CD14-positive monocyte (primary cell): ENCODE results near the gene TRABD2B. TPM values are rescaled to one million over a fixed set of nuclear protein-coding genes. Genes with fewer than 3 reads are reported as not detected.

Source experiments
- DNase-seq, 3 donors: peaks; one replicate each; pipeline ENCODE4 v3.0.0-alpha.2; 2011 to 2022
- H2AFZ ChIP-seq: 2 replicates; pipeline ENCODE4 v1.6.0; 2012; ENCODE audit warnings: mild to moderate bottlenecking, low read depth, low read length, inconsistent platforms; ENCODE audit not compliant: insufficient read depth, poor library complexity, severe bottlenecking
- H3K27ac ChIP-seq, 2 donors: 1 replicate in 1 of 2; 2 replicates in 1 of 2; pipeline ENCODE4 v1.5.1; 2012 to 2013; ENCODE audit warnings: low read length in 2 of 2, control low read depth in 1 of 2, inconsistent platforms in 1 of 2, low read depth in 1 of 2, mild to moderate bottlenecking in 1 of 2
- H3K27me3 ChIP-seq, 2 donors: one replicate each; pipeline versions ENCODE4 v1.6.0 to v1.6.1; 2011 to 2013; ENCODE audit warnings: low read length in 2 of 2; ENCODE audit not compliant: control insufficient read depth in 2 of 2, insufficient read depth in 2 of 2
- H3K36me3 ChIP-seq, 2 donors: replicated peaks in 1 of 2; 1 replicate in 1 of 2; 2 replicates in 1 of 2; pipeline versions ENCODE4 v1.5.1 to v1.6.1; 2012 to 2013; ENCODE audit warnings: low read length in 2 of 2, control low read depth in 1 of 2, inconsistent platforms in 1 of 2, mild to moderate bottlenecking in 1 of 2; ENCODE audit not compliant: insufficient read depth in 2 of 2, control insufficient read depth in 1 of 2
- H3K4me1 ChIP-seq, 2 donors: 1 replicate in 1 of 2; 2 replicates in 1 of 2; pipeline versions ENCODE4 v1.5.1 to v1.6.1; 2012 to 2013; ENCODE audit warnings: low read length in 2 of 2, control low read depth in 1 of 2, inconsistent platforms in 1 of 2, mild to moderate bottlenecking in 1 of 2, moderate library complexity in 1 of 2; ENCODE audit not compliant: insufficient read depth in 2 of 2, control insufficient read depth in 1 of 2
- H3K4me2 ChIP-seq: replicated peaks from 2 replicates; pipeline ENCODE3; 2012; ENCODE audit warnings: low read length, moderate library complexity, mild to moderate bottlenecking; ENCODE audit not compliant: poor library complexity, severe bottlenecking; ENCODE audit errors: extremely low read depth
- H3K4me3 ChIP-seq, 3 experiments: fragments of 200-600 bp in 1 of 3; sonication (generic) in 1 of 3; replicated peaks in 1 of 3; 1 replicate in 2 of 3; 2 replicates in 1 of 3; pipeline ENCODE4 v1.5.1; 2011 to 2013; ENCODE audit warnings: low read length in 3 of 3, mild to moderate bottlenecking in 3 of 3, control low read depth in 2 of 3, low read depth in 2 of 3, inconsistent platforms in 1 of 3, moderate library complexity in 1 of 3
- H3K79me2 ChIP-seq: 2 replicates; pipeline ENCODE4 v1.6.0; 2012; ENCODE audit warnings: mild to moderate bottlenecking, control low read depth, inconsistent platforms, low read length, moderate library complexity; ENCODE audit not compliant: insufficient read depth
- H3K9ac ChIP-seq: 2 replicates; pipeline ENCODE4 v1.6.0; 2017; ENCODE audit warnings: low read length, mild to moderate bottlenecking; ENCODE audit not compliant: insufficient read depth, poor library complexity, severe bottlenecking
- H3K9me3 ChIP-seq, 2 donors: replicated peaks in 1 of 2; 1 replicate in 1 of 2; 2 replicates in 1 of 2; pipeline versions ENCODE4 v1.5.1 to v1.6.1; 2012 to 2013; ENCODE audit warnings: low read length in 2 of 2, control low read depth in 1 of 2; ENCODE audit not compliant: control insufficient read depth in 1 of 2, insufficient read depth in 1 of 2
- H4K20me1 ChIP-seq: 2 replicates; pipeline ENCODE4 v1.6.0; 2012; ENCODE audit warnings: mild to moderate bottlenecking, low read length, control low read depth, moderate library complexity; ENCODE audit not compliant: insufficient read depth
- H3K27ac Mint-ChIP-seq, 7 donors: one replicate each; pipeline ENCODE4 v1.8.0; 2020; ENCODE audit warnings: mild to moderate bottlenecking in 7 of 7, mixed read lengths in 7 of 7, moderate library complexity in 6 of 7, inconsistent platforms in 2 of 7
- H3K27me3 Mint-ChIP-seq, 3 donors: one replicate each; pipeline ENCODE4 v1.8.0; 2021 to 2022; ENCODE audit warnings: low read depth in 3 of 3, mild to moderate bottlenecking in 3 of 3, mixed read lengths in 3 of 3, moderate library complexity in 3 of 3, inconsistent platforms in 1 of 3
- H3K36me3 Mint-ChIP-seq, 2 donors: one replicate each; pipeline ENCODE4 v1.8.0; 2020; ENCODE audit warnings: mixed read lengths in 2 of 2, inconsistent platforms in 1 of 2, mild to moderate bottlenecking in 1 of 2
- H3K4me1 Mint-ChIP-seq: one replicate; pipeline ENCODE4 v1.8.0; 2020; ENCODE audit warnings: mild to moderate bottlenecking, mixed read lengths
- H3K4me3 Mint-ChIP-seq, 2 donors: one replicate each; pipeline ENCODE4 v1.8.0; 2020; ENCODE audit warnings: mild to moderate bottlenecking in 2 of 2, mixed read lengths in 2 of 2, moderate library complexity in 1 of 2
- H3K9me3 Mint-ChIP-seq, 7 donors: one replicate each; pipeline ENCODE4 v1.8.0; 2020 to 2022; ENCODE audit warnings: mixed read lengths in 7 of 7, mild to moderate bottlenecking in 6 of 7, moderate library complexity in 6 of 7, inconsistent platforms in 2 of 7
- WGBS: methylation state at CpG from one replicate; pipeline ENCODE4 v1.1.5; 2013; ENCODE audit warnings: missing lambda C conversion rate; ENCODE audit not compliant: insufficient coverage; 5-methylcytosine and 5-hydroxymethylcytosine counted together
- intact Hi-C, 2 donors: fragments of 100-400 bp; cut with micrococcal nuclease; formaldehyde crosslinking; loops; one replicate each; pipeline versions ENCODE4 v1.15.0 to v1.15.1; 2023
- polyA plus RNA-seq, 3 donors: library from polyadenylated mRNA; depleted of rRNA in 1 of 3; unstranded in 2 of 3; stranded (reverse) in 1 of 3; fragments of 300-500 nt in 2 of 3; fragments of >200 nt in 1 of 3; fragmentation: Illumina TruSeq in 2 of 3; gene quantifications; 1 replicate in 2 of 3; 2 replicates in 1 of 3; pipeline ENCODE4 v1.2.3, GENCODE V29; 2012 to 2021
- TF ChIP-seq, protein P1 (sequence below): fragments of 200-600 bp; IDR thresholded peaks from one replicate; pipeline ENCODE4 v1.8.0; 2022; ENCODE audit warnings: antibody characterized with exemption, mild to moderate bottlenecking

The TRABD2B gene
- polyA plus RNA-seq, 3 donors = not detected

DNA sequence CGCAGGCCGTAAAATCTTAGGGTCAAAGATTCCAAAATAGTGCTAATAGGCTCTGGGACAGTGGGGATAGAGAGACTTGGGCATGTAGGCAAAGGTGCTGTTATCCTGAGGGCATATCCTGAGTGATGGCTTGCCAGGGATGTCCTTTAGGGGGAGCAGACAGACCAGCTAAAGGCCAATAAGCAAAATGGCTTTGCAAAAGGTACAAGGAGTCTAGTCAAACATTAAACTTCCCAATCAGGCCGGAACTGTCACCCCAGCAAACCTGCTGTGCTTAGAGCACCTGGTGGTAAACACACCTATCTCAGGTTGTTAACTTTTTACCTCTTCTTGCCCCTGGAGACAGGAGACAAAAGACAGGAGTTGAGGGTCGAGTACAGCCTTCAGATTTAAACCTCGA is 49.1 kb downstream of the TRABD2B start:
- Mint-ChIP-seq H3K27ac (no peak overlapping the region), H3K4me3 (no peak overlapping the region), H3K36me3 (no peaks in the 10 kb centered on the region), H3K4me1 (no peaks in the 10 kb centered on the region), H3K27me3 (peaks cover 2 to 12% (median 4%) of the 10 kb centered on the region in 3 donors), H3K9me3 (no peaks in the 10 kb centered on the region)
- H2AFZ ChIP-seq = no peak overlapping the region
- H4K20me1 ChIP-seq = no peaks in the 10 kb centered on the region
- H3K4me2 ChIP-seq = no peak overlapping the region
- WGBS = 89% methylated on average over 3 of the region's 5 CpGs
- no peaks in the 10 kb centered on the region for H3K9me3 ChIP-seq
- H3K27me3 ChIP-seq = no peaks in the 10 kb centered on the region
- no peak for DNase-seq
- no peaks in the 10 kb centered on the region for H3K4me1 ChIP-seq
- intact Hi-C loops = no loop called here
- H3K36me3 ChIP-seq = no peaks in the 10 kb centered on the region
- H3K9ac ChIP-seq = no peak overlapping the region
- no peak overlapping the region for H3K27ac ChIP-seq
- no peaks in the 10 kb centered on the region for H3K79me2 ChIP-seq
- TF ChIP-seq, protein P1, sequence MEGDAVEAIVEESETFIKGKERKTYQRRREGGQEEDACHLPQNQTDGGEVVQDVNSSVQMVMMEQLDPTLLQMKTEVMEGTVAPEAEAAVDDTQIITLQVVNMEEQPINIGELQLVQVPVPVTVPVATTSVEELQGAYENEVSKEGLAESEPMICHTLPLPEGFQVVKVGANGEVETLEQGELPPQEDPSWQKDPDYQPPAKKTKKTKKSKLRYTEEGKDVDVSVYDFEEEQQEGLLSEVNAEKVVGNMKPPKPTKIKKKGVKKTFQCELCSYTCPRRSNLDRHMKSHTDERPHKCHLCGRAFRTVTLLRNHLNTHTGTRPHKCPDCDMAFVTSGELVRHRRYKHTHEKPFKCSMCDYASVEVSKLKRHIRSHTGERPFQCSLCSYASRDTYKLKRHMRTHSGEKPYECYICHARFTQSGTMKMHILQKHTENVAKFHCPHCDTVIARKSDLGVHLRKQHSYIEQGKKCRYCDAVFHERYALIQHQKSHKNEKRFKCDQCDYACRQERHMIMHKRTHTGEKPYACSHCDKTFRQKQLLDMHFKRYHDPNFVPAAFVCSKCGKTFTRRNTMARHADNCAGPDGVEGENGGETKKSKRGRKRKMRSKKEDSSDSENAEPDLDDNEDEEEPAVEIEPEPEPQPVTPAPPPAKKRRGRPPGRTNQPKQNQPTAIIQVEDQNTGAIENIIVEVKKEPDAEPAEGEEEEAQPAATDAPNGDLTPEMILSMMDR = no peak
- no peak overlapping the region for H3K4me3 ChIP-seq

DNA sequence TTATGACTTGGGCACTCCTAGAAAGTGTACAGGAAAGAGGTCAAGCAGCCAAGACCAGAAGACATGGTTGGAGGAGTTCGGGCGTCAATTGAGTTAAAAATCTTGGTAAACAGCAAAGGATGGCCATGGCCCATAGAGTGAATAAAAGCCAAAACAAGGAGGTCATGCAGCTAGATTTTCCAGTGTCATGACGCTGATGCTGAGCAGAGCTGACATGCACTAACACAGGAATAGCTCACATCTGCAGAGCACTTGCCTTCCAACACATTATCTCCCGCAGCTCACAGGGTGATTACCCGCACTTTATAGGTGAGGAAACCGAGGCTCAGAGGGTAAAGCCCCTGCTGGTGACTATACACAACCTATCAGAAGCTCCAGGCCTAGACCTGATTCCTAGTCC is 49.7 kb downstream of the TRABD2B start:
- Histone ChIP-seq H4K20me1 (no peaks in the 10 kb centered on the region), H2AFZ (no peak overlapping the region), H3K9ac (no peak overlapping the region), H3K27ac (no peak overlapping the region), H3K4me3 (no peak overlapping the region), H3K4me2 (no peak overlapping the region), H3K9me3 (no peaks in the 10 kb centered on the region), H3K36me3 (no peaks in the 10 kb centered on the region), H3K4me1 (no peaks in the 10 kb centered on the region), H3K79me2 (no peaks in the 10 kb centered on the region), H3K27me3 (no peaks in the 10 kb centered on the region)
- TF ChIP-seq, protein P1 = no peak
- Mint-ChIP-seq H3K4me1 (no peaks in the 10 kb centered on the region), H3K27me3 (peaks cover 2 to 12% (median 4%) of the 10 kb centered on the region in 3 donors), H3K9me3 (no peaks in the 10 kb centered on the region), H3K27ac (no peak overlapping the region), H3K4me3 (no peak overlapping the region), H3K36me3 (no peaks in the 10 kb centered on the region)
- intact Hi-C loops = no loop called here
- 89% methylated on average over 3 of the region's 6 CpGs for WGBS
- DNase-seq = no peak
